ENCODE measurements around the gene TOMM22.

The TOMM22 gene

DNA sequence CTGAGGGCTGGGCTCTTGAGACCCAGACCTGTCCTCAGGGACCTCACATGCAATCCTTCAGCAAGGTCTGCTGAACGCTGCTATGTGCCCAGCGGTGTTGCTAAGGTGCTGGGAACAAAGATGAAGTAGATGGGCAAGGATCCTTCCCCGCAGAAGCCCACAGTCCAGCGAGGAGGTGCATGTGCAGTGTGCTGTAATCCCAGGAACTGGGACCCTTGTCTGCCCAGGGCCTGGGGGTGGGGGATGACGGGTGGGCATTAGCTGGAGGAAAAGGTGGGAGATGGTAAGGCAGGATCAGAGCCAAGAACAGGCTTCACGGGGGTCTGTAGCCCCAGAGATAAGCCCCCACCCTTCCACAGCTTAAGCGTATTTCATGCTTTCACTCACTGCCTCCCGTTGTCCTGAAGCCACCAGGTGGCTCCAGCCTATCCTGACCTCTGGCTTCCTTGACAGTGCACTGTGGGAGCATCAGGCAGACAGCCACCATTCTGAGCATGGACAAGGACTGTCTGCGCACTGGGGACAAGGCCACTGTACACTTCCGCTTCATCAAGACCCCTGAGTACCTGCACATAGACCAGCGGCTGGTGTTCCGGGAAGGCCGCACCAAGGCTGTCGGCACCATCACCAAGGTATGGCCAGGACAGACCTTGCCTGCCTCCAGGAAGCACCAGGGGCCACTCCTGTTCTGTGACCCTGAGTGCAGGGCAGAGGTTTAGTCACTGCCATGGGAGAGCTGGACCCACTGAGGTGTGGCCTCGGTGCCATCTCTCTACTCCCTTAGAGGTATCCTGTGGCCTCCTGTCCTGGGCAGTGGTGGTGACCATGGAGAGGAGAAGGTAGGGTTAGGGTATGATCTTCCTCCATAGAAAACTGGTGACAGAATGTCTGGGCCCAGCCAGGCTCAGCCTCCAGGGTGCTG is 46.0 kb downstream of the TOMM22 start:
- no peak for DNase-seq (ENCODE audit: low read depth)
- no peak for TF ChIP-seq CTCF (IDR thresholded peaks at IDR 0.05; ENCODE audit: control insufficient read depth, extremely low read depth, insufficient read depth)
- no peak overlapping the region for H3K4me3 ChIP-seq (ENCODE audit: low read depth, low read length)

DNA sequence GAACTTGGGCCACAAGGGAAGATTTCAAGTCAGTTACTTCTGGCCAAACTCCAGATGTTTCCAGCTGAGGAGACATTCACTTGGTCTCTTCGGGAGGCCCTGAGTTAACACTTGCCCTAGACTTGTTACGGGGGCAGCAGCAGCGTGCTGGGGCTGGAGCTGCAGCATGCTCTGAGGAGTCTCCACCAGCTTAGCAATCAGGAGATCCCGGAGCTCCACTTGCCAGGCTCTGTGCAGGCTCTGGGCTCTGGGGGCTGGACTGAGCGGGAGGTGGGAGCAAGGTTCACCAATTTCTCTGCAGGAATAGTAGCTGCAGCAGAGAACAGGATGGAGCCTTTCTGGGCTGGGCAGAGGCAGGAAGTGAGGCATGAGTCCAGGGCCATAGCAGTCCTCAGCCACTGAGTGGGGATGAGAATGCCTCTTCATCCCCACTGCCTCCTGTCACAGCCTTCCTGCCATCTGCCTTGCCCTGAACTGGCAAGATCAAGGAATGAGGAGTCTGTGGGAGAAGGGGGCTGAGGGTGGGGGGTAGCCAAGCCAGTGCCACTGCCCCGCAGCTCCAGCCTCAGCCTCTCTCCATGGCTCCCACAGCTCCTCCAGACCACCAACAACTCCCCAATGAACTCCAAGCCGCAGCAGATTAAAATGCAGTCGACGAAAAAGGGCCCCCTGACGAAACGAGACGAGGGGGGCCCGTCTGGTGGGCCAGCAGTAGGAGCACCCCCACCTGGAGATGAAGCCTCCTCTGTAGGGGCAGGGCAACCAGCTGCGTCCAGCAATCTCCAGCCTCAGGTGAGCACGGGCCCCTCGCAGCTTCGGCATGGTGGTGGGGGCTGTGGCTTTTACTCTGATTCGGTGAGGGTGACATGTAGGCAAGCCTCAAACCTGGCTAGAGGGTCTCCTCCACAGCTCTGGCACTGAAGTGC is 47.4 kb downstream of the TOMM22 start:
- no peak for DNase-seq (ENCODE audit: low read depth)
- no peak overlapping the region for H3K4me3 ChIP-seq (ENCODE audit: low read depth, low read length)
- no peak for TF ChIP-seq CTCF (IDR thresholded peaks at IDR 0.05; ENCODE audit: control insufficient read depth, extremely low read depth, insufficient read depth)

- TF ChIP-seq CTCF (IDR thresholded peaks at IDR 0.05; ENCODE audit: control insufficient read depth, extremely low read depth, insufficient read depth): no peak
- DNase-seq (ENCODE audit: low read depth): no peak
- H3K4me3 ChIP-seq (ENCODE audit: low read depth, low read length): no peak overlapping the region
These were observed 48.2 kb downstream of the TOMM22 start for GRCh38 chr22:38729946-38730345.

- DNase-seq (ENCODE audit: low read depth): no peak
- no peak for TF ChIP-seq CTCF (IDR thresholded peaks at IDR 0.05; ENCODE audit: control insufficient read depth, extremely low read depth, insufficient read depth)
- H3K4me3 ChIP-seq (ENCODE audit: low read depth, low read length): no peak overlapping the region
These were observed 48.7 kb downstream of the TOMM22 start for GRCh38 chr22:38730411-38730871.

GRCh38 chr22:38731703-38732161 is 50.0 kb downstream of the TOMM22 start:
- TF ChIP-seq CTCF (IDR thresholded peaks at IDR 0.05; ENCODE audit: control insufficient read depth, extremely low read depth, insufficient read depth): no peak
- no peak for DNase-seq (ENCODE audit: low read depth)
- no peak overlapping the region for H3K4me3 ChIP-seq (ENCODE audit: low read depth, low read length)

DNA sequence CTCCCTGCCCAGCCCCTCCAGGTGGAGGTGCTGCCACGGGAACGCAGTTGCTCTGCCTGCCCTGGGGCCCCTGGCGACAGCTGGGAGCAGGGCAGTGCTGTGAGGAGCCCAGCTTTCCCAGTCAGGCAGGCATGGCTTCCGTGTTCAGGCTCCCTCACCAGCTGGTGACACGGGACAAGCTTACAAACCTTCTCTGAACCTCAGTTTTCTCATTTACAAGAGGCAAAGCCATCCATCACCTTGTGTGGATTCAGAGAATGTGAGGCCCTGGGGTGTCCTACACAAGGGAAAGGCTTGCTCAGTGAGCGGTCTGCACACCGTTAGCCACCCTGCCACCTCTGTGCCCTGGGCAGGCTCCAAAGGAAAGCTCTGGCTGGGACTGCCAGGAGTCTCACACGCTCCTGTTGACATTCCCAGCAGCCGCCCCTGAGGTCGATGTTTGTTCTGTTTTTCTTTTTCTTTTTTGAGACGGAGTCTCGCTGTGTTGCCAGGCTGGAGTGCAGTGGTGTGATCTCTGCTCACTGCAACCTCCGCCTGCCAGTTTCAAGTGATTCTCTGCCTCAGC is 50.6 kb downstream of the TOMM22 start:
- DNase-seq (ENCODE audit: low read depth): peak; percentile 50
- no peak overlapping the region for H3K4me3 ChIP-seq (ENCODE audit: low read depth, low read length)
- 0 out of 2 replicates have a peak, but pooled peaks have one; percentile 19 for TF ChIP-seq CTCF (IDR thresholded peaks at IDR 0.05; ENCODE audit: control insufficient read depth, extremely low read depth, insufficient read depth)
